ENCODE results near the gene AGXT. TPM values are rescaled to one million over a fixed set of nuclear protein-coding genes. Genes with fewer than 3 reads are reported as not detected.

AGXT gene
- total RNA-seq, 1 experiment from 2014 or later, result 0.36 TPM

GRCh38 chr2:240928476-240929363 is 60.1 kb downstream of the AGXT start:
- DNase-seq (ENCODE audit: low read depth, low spot score) (no peak), ATAC-seq (no peak)
- H3K9me3 ChIP-seq (ENCODE audit: control insufficient read depth, insufficient read depth, low read depth, low read length), result no peaks in the 10 kb centered on the region
- H3K4me3 ChIP-seq (ENCODE audit: low read depth in 2 of 2, low read length in 2 of 2), result no peak overlapping the region
- CTCF ChIA-PET, result no interaction called here
- H3K4me1 ChIP-seq (ENCODE audit: control insufficient read depth, insufficient read depth, low read length), result peaks cover 8% of the 10 kb centered on the region; the same call in 1 of the 2 replicates
- H3K36me3 ChIP-seq (ENCODE audit: control insufficient read depth, insufficient read depth, low read length), result no peaks in the 10 kb centered on the region
- POLR2A ChIA-PET, result no interaction called here
- TF ChIP-seq POLR2AphosphoS5 (IDR thresholded peaks at IDR 0.05; ENCODE audit: low read depth, low read length) (no peak), CTCF (IDR thresholded peaks at IDR 0.05) (no peak), TCF7L2 (IDR thresholded peaks at IDR 0.05; ENCODE audit: low read depth, low read length) (no peak), REST (IDR thresholded peaks at IDR 0.05; ENCODE audit: insufficient read depth in 1 of 2, low read depth in 2 of 2, low read length in 1 of 2) (no peak), SIN3A (IDR thresholded peaks at IDR 0.05; ENCODE audit: borderline replicate concordance, insufficient read depth, low read depth, low read length) (no peak)
- no peak overlapping the region for H3K27ac ChIP-seq (ENCODE audit: low read length)
- BruUV-seq (replicated peaks), result no TSS peak
- in situ Hi-C loops (cut with HindIII; ENCODE audit: low pct_unique_long_range_greater_than_20kb, low sequenced_read_pairs) (no loop called here), intact Hi-C loops (cut with micrococcal nuclease; ENCODE audit: unreplicated experiment) (no loop called here)
- H3K27me3 ChIP-seq (ENCODE audit: control insufficient read depth, insufficient read depth, low read length), result no peaks in the 10 kb centered on the region

- POLR2A ChIA-PET, result no interaction called here
- in situ Hi-C loops (cut with HindIII; ENCODE audit: low pct_unique_long_range_greater_than_20kb, low sequenced_read_pairs), result no loop called here
- CTCF ChIA-PET, result no interaction called here
Observed at GRCh38 chr2:240929364-240930095, 60.9 kb downstream of the AGXT start.

More at GRCh38 chr2:240929364-240930095, 60.9 kb downstream of the AGXT start:
- Histone ChIP-seq H3K27me3 (ENCODE audit: control insufficient read depth, insufficient read depth, low read length) (no peaks in the 10 kb centered on the region), H3K27ac (ENCODE audit: low read length) (no peak overlapping the region), H3K4me3 (ENCODE audit: low read depth in 2 of 2, low read length in 2 of 2) (no peak overlapping the region), H3K36me3 (ENCODE audit: control insufficient read depth, insufficient read depth, low read length) (no peaks in the 10 kb centered on the region), H3K4me1 (ENCODE audit: control insufficient read depth, insufficient read depth, low read length) (peaks cover 8% of the 10 kb centered on the region; the same call in 1 of the 2 replicates), H3K9me3 (ENCODE audit: control insufficient read depth, insufficient read depth, low read depth, low read length) (no peaks in the 10 kb centered on the region)
- intact Hi-C loops (cut with micrococcal nuclease; ENCODE audit: unreplicated experiment), result no loop called here
- TF ChIP-seq CTCF (IDR thresholded peaks at IDR 0.05), result no peak
- no peak for TF ChIP-seq TCF7L2 (IDR thresholded peaks at IDR 0.05; ENCODE audit: low read depth, low read length)
- TF ChIP-seq POLR2AphosphoS5 (IDR thresholded peaks at IDR 0.05; ENCODE audit: low read depth, low read length), result no peak
- no peak for TF ChIP-seq SIN3A (IDR thresholded peaks at IDR 0.05; ENCODE audit: borderline replicate concordance, insufficient read depth, low read depth, low read length)
- TF ChIP-seq REST (IDR thresholded peaks at IDR 0.05; ENCODE audit: insufficient read depth in 1 of 2, low read depth in 2 of 2, low read length in 1 of 2), result no peak
- no peak for DNase-seq (ENCODE audit: low read depth, low spot score)
- ATAC-seq, result no peak
- no TSS peak for BruUV-seq (replicated peaks)
